Pancreas (tissue), 10 donors: ENCODE results near the gene SPOCK1. TPM values are rescaled to one million over a fixed set of nuclear protein-coding genes. Genes with fewer than 3 reads are reported as not detected.

Experiments used
- ATAC-seq, 4 donors: fragments of 200-7000 bp; cut with Tn5 transposase; one replicate each; pipeline versions ENCODE4 v1.8.0 to v1.9.1; 2020; ENCODE audit warnings: mild to moderate bottlenecking in 4 of 4, moderate library complexity in 4 of 4
- DNase-seq, 6 donors: peaks; one replicate each; pipeline ENCODE4 v3.0.0-alpha.2; 2020
- FAIRE-seq: peaks from 2 replicates; lab custom pipeline; 2012; peaks lifted over from hg19 to GRCh38; lab: Jason Lieb, UNC
- H3K27ac ChIP-seq, 4 donors: fragments of 200-600 bp; sonication (generic); 1 replicate in 3 of 4; 2 replicates in 1 of 4; pipeline versions ENCODE4 v1.5.0 to v1.8.0; 2020
- H3K27me3 ChIP-seq, 4 donors: fragments of 200-600 bp; one replicate each; pipeline ENCODE4 v1.8.0; 2021
- H3K36me3 ChIP-seq, 3 donors: fragments of 200-600 bp; sonication (generic) in 1 of 3; one replicate each; pipeline versions ENCODE4 v1.5.0 to v1.8.0; 2020 to 2021
- H3K4me1 ChIP-seq, 3 donors: fragments of 200-600 bp; one replicate each; pipeline ENCODE4 v1.8.0; 2021
- H3K4me3 ChIP-seq, 4 donors: fragments of 200-600 bp; sonication (generic) in 2 of 4; one replicate each; pipeline versions ENCODE4 v1.5.0 to v1.8.0; 2020 to 2021
- H3K9me3 ChIP-seq, 4 donors: fragments of 200-600 bp; one replicate each; pipeline ENCODE4 v1.8.0; 2021
- whole genome bisulfite sequencing, 2 donors: extraction: QIAGEN DNeasy Blood & Tissue Kit; methylation state at CpG; one replicate each; pipeline ENCODE4 v1.1.7; 2013; 5-methylcytosine and 5-hydroxymethylcytosine counted together
- intact Hi-C, 3 donors: fragments of 100-400 bp; cut with DNase I; formaldehyde crosslinking; loops; one replicate each; pipeline versions ENCODE4 v1.11.1 to v1.14.2; 2022
- polyA plus RNA-seq, 2 donors: library from polyadenylated mRNA; stranded (reverse); fragments of 200-250 nt; gene quantifications; one replicate each; pipeline ENCODE4 v1.2.3, GENCODE V29; 2013
- total RNA-seq, 6 donors: library from RNA; stranded (reverse); fragmentation: NEBNext Ultra II Directional in 4 of 6; extraction: Animal tissue kit (Norgen Biotek cat#: 25700) in 4 of 6; gene quantifications; one replicate each; pipeline versions ENCODE4 v1.2.1 to v1.2.4, GENCODE V29; 2021 to 2023
- TF ChIP-seq, protein P1 (sequence below), 4 donors: fragments of 200-600 bp; sonication (generic) in 3 of 4; IDR thresholded peaks; one replicate each; pipeline versions ENCODE4 v1.5.0 to v1.8.0; 2021; ENCODE audit warnings: antibody characterized with exemption in 4 of 4
- donor health status: healthy with polysubstance abuse.
- donor health status: DM: no; HTN: no; CAD: no; lungs with moderate emphysema.
- donor health status: DM: no; HTN: no; CAD: no.
- donor health status: control.
- donor health status: control.
- donor health status: Bipolar disorder and iron deficiency.
- donor health status: DM: yes; HTN: yes; CAD: no.
- donor health status: DM: no; HTN: no; CAD: no.
- donor health status: DM: no; HTN: no; CAD: no.
- donor health status: DM: yes; HTN: yes; CAD: no.

The SPOCK1 gene
- total and polyA plus RNA-seq, 8 donors: 1.7 to 16.5 (median 5.3) TPM

DNA sequence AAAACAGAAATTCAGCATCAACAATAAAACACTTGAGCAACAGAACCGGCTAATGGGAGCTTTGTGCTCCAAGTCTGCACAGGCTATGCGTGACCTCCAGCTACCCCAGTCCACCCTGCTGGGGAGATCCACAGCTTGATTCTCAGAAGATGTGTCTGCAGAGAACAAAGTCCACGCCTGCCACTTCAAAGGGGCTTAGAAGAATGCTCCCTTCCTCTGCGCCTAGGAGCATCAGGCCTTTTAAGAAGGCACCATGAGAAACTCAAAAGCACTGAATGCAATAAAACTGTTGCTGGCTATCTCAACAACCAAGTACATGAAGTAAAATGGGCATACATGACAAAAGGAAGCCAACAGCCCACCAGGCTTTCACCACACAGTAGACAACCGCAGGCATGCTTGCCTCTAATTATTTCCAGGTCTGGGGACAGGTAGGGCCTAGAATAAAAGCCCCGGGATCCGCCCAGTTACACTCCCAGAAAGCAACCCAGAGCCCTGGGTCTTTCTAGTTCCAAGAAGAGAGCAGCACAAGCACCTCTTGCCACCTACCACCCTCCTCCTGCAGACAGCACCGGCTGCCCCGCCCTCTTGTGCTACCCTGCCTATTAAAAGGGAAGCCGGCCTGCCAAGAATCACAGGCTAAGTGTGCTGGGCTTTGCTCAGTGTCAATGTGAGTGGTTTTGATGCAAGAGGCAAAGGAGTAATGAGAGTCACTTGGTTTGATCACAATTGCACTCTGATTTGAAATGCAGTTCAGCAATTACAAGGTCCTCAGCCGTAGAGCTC is 123.2 kb downstream of the SPOCK1 start:
- Histone ChIP-seq H3K27ac (no peak overlapping the region), H3K9me3 (no peaks in the 10 kb centered on the region), H3K36me3 (no peaks in the 10 kb centered on the region), H3K4me1 (no peaks in the 10 kb centered on the region), H3K27me3 (no peaks in the 10 kb centered on the region), H3K4me3 (no peak overlapping the region)
- DNase-seq (no peak), FAIRE-seq (no peak), ATAC-seq (peak in 1 of 4 donors; percentile 46)
- WGBS, 2 donors: 78 to 86% methylated on average over 11 of the region's 11 CpGs
- TF ChIP-seq, protein P1, sequence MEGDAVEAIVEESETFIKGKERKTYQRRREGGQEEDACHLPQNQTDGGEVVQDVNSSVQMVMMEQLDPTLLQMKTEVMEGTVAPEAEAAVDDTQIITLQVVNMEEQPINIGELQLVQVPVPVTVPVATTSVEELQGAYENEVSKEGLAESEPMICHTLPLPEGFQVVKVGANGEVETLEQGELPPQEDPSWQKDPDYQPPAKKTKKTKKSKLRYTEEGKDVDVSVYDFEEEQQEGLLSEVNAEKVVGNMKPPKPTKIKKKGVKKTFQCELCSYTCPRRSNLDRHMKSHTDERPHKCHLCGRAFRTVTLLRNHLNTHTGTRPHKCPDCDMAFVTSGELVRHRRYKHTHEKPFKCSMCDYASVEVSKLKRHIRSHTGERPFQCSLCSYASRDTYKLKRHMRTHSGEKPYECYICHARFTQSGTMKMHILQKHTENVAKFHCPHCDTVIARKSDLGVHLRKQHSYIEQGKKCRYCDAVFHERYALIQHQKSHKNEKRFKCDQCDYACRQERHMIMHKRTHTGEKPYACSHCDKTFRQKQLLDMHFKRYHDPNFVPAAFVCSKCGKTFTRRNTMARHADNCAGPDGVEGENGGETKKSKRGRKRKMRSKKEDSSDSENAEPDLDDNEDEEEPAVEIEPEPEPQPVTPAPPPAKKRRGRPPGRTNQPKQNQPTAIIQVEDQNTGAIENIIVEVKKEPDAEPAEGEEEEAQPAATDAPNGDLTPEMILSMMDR (IDR thresholded peaks at IDR 0.05): no peak
- intact Hi-C loops: no loop called here

DNA sequence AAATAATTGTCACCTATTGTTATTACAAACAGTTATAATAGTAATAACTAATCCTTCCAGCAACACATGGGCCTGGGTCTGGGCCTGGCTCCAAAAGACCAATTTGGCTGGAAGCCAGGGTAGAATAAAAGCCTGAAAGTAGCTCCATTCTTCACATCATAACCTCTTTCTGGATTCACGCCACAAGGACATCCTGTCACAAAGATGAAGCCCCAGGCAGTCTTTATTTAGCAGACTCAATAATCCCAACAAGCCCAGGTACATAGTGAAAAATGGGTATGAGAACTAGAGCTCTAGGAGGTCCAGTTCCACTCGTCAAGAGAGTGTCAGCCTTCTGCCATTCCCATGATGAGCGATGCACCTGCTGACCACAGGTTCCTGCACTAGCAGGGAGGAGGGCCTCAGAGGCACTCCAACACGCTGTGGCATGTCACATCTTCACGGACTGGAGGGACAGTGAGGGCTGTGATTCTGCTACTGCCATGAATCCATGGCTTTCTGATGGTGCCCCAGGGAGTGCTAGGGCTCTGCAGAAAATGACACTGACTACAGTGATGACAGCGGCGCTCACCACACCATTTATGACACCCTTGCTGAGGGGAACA is 124.9 kb downstream of the SPOCK1 start:
- Histone ChIP-seq H3K27me3 (no peaks in the 10 kb centered on the region), H3K27ac (no peak overlapping the region), H3K9me3 (no peaks in the 10 kb centered on the region), H3K4me1 (no peaks in the 10 kb centered on the region), H3K4me3 (no peak overlapping the region), H3K36me3 (no peaks in the 10 kb centered on the region)
- ATAC-seq: no peak
- DNase-seq: no peak
- intact Hi-C loops: no loop called here
- 65 to 68% methylated on average over 7 of the region's 7 CpGs for WGBS, 2 donors
- TF ChIP-seq, protein P1 (IDR thresholded peaks at IDR 0.05): no peak
- no peak for FAIRE-seq

DNA sequence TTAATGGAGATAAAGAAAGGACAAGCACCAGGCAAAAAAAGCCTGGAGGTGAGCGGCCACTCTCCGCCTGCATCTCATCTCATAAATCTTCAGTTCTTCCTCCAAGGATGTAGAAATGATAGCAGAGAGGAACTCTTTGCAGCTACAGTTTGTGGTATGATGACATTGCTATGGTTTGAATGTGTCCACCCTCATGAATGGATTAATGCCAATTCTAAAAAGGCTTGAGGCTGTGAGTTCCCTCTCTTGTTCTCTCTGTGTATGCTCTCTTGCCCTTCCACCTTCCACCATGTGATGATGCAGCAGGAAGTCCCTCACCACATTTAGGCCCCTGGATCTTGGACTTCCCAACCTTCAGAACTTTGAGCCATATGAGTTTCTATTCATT is 126.4 kb downstream of the SPOCK1 start:
- Histone ChIP-seq H3K27me3 (no peaks in the 10 kb centered on the region), H3K9me3 (no peaks in the 10 kb centered on the region), H3K4me1 (no peaks in the 10 kb centered on the region), H3K36me3 (no peaks in the 10 kb centered on the region), H3K27ac (no peak overlapping the region), H3K4me3 (no peak overlapping the region)
- TF ChIP-seq, protein P1 (IDR thresholded peaks at IDR 0.05): no peak
- intact Hi-C loops: no loop called here
- ATAC-seq (no peak), DNase-seq (no peak), FAIRE-seq (no peak)
- 95 to 100% methylated on average over 2 of the region's 2 CpGs for WGBS, 2 donors

DNA sequence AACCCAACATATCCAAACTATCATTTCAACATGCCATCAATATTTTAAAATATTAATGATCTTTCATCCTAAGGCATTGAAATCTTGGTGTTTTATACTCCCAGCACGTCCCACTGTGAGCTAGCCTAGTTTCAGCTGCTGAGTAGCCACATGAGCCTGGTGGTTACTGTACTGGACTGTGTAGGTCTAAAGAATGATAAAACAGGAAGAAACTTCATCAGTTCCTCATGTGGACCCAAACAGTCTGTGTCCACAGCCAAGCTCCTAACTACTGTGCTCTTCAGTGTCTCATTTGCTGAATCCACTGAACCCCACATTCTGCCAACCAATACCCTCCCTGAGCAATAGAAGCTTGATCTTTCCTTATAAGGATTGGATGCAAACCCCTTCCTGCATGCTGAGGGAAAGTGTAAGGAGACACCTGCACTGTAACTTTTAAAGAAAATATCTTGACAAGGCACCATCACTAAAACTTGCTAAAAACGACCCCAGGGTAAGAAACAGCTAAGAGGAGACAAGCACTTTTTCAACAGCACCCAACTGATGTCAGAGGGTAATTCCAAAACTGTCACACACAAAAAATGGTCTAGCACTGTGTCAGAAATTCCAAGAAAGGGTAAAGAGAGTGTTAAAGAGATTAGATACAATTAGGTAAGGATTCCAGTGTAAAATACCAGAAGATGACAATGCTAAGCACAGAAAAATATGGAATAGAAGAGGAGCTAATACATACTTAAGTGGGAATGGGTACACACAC is 126.9 kb downstream of the SPOCK1 start:
- ATAC-seq: no peak
- H3K36me3 ChIP-seq: no peaks in the 10 kb centered on the region
- FAIRE-seq: no peak
- H3K4me3 ChIP-seq: no peak overlapping the region
- no peak overlapping the region for H3K27ac ChIP-seq
- no peak for DNase-seq
- H3K27me3 ChIP-seq: no peaks in the 10 kb centered on the region
- H3K9me3 ChIP-seq: no peaks in the 10 kb centered on the region
- 56 to 68% methylated on average over 2 of the region's 2 CpGs for WGBS, 2 donors
- no peaks in the 10 kb centered on the region for H3K4me1 ChIP-seq
- TF ChIP-seq, protein P1 (IDR thresholded peaks at IDR 0.05): no peak
- intact Hi-C loops: no loop called here
